Glutamatergic neuron (in vitro differentiated cells): ENCODE results near the gene GLCE. TPM values are rescaled to one million over a fixed set of nuclear protein-coding genes. Genes with fewer than 3 reads are reported as not detected.
A peak's percentile ranks its signal among the peaks of the same experiment; 100 is the strongest.

Source experiments
- DNase-seq: peaks from one replicate; pipeline ENCODE4 v3.0.0; 2022
- H3K27ac Mint-ChIP-seq: one replicate; pipeline ENCODE4 v1.8.0; 2020; ENCODE audit warnings: mild to moderate bottlenecking, mixed read lengths, inconsistent platforms; ENCODE audit not compliant: unreplicated experiment
- H3K27me3 Mint-ChIP-seq: one replicate; pipeline ENCODE4 v1.8.0; 2020; ENCODE audit warnings: mild to moderate bottlenecking, moderate library complexity, mixed read lengths, inconsistent platforms; ENCODE audit not compliant: unreplicated experiment
- H3K36me3 Mint-ChIP-seq: one replicate; pipeline ENCODE4 v1.8.0; 2020; ENCODE audit warnings: mild to moderate bottlenecking, mixed read lengths, inconsistent platforms; ENCODE audit not compliant: unreplicated experiment
- H3K4me1 Mint-ChIP-seq: one replicate; pipeline ENCODE4 v1.8.0; 2020; ENCODE audit warnings: mild to moderate bottlenecking, low read depth, mixed read lengths, inconsistent platforms; ENCODE audit not compliant: unreplicated experiment
- H3K4me3 Mint-ChIP-seq: one replicate; pipeline ENCODE4 v1.8.0; 2020; ENCODE audit warnings: mild to moderate bottlenecking, mixed read lengths, inconsistent platforms; ENCODE audit not compliant: unreplicated experiment
- H3K9me3 Mint-ChIP-seq: one replicate; pipeline ENCODE4 v1.8.0; 2020; ENCODE audit warnings: mild to moderate bottlenecking, moderate library complexity, mixed read lengths, inconsistent platforms; ENCODE audit not compliant: unreplicated experiment
- CTCF ChIP-seq: fragments of 200-600 bp; sonication (generic); IDR thresholded peaks from one replicate; pipeline ENCODE4 v1.5.0; 2021; ENCODE audit not compliant: partially characterized antibody, unreplicated experiment
- total RNA-seq: library from RNA; stranded (reverse); fragmentation: NEBNext Ultra II Directional; extraction: Animal tissue kit (Norgen Biotek cat#: 25700); gene quantifications from one replicate; pipeline ENCODE4 v1.2.1, GENCODE V29; 2021; ENCODE audit not compliant: unreplicated experiment

GLCE gene
- total RNA-seq, 1 donor from 2014 or later: 6.7 TPM

GRCh38 chr15:69223083-69223813, 62.8 kb downstream of the GLCE start:
- no peak for TF ChIP-seq CTCF
- Mint-ChIP-seq H3K36me3 (peaks cover 6% of the 10 kb centered on the region), H3K27me3 (no peaks in the 10 kb centered on the region), H3K27ac (no peak overlapping the region), H3K9me3 (peaks cover 2% of the 10 kb centered on the region), H3K4me3 (no peak overlapping the region), H3K4me1 (no peaks in the 10 kb centered on the region)
- no peak for DNase-seq

- no peak for DNase-seq
- Mint-ChIP-seq H3K9me3 (peaks cover 2% of the 10 kb centered on the region), H3K27me3 (no peaks in the 10 kb centered on the region), H3K4me3 (no peak overlapping the region), H3K27ac (no peak overlapping the region), H3K36me3 (peaks cover 6% of the 10 kb centered on the region), H3K4me1 (no peaks in the 10 kb centered on the region)
- no peak for TF ChIP-seq CTCF
Observed at GRCh38 chr15:69224383-69224782, 63.9 kb downstream of the GLCE start.

GRCh38 chr15:69225355-69226022, 65.1 kb downstream of the GLCE start:
- DNase-seq: no peak
- Mint-ChIP-seq H3K27ac (no peak overlapping the region), H3K27me3 (no peaks in the 10 kb centered on the region), H3K4me1 (no peaks in the 10 kb centered on the region), H3K9me3 (peaks cover 2% of the 10 kb centered on the region), H3K36me3 (peaks cover 6% of the 10 kb centered on the region), H3K4me3 (no peak overlapping the region)
- TF ChIP-seq CTCF: peak; percentile 16

GRCh38 chr15:69226023-69226355, 65.6 kb downstream of the GLCE start:
- H3K36me3 Mint-ChIP-seq: peaks cover 6% of the 10 kb centered on the region
- H3K4me3 Mint-ChIP-seq: no peak overlapping the region
- H3K27ac Mint-ChIP-seq: no peak overlapping the region
- H3K27me3 Mint-ChIP-seq: no peaks in the 10 kb centered on the region
- H3K4me1 Mint-ChIP-seq: no peaks in the 10 kb centered on the region
- H3K9me3 Mint-ChIP-seq: peaks cover 2% of the 10 kb centered on the region
- no peak for TF ChIP-seq CTCF
- no peak for DNase-seq

- no peak for TF ChIP-seq CTCF
- DNase-seq: no peak
- H3K27me3 Mint-ChIP-seq: no peaks in the 10 kb centered on the region
- no peaks in the 10 kb centered on the region for H3K4me1 Mint-ChIP-seq
- H3K9me3 Mint-ChIP-seq: no peaks in the 10 kb centered on the region
- no peaks in the 10 kb centered on the region for H3K36me3 Mint-ChIP-seq
- no peak overlapping the region for H3K4me3 Mint-ChIP-seq
- H3K27ac Mint-ChIP-seq: no peak overlapping the region
Observed at GRCh38 chr15:69232144-69232543, 71.7 kb downstream of the GLCE start.
